Transverse colon (tissue), 3 donors: ENCODE results near the gene HADHB.

ENCODE experiments used
- CTCF ChIP-seq, 5 experiments: fragments of 200-600 bp in 3 of 5; fragments of 450-650 bp in 2 of 5; sonication (generic) in 3 of 5; IDR thresholded peaks; 1 replicate in 2 of 5; 2 replicates in 3 of 5; pipeline ENCODE4 v1.5.1; 2016 to 2017; ENCODE audit warnings: antibody characterized with exemption in 5 of 5, inconsistent platforms in 3 of 5, mild to moderate bottlenecking in 2 of 5, moderate library complexity in 1 of 5
- EP300 ChIP-seq: sonication (generic); formaldehyde crosslinking; IDR thresholded peaks from one replicate; pipeline ENCODE4 v1.6.1; 2017; ENCODE audit warnings: antibody characterized with exemption, low read depth
- POLR2A ChIP-seq: fragments of 450-650 bp; IDR thresholded peaks from one replicate; pipeline ENCODE4 v1.6.1; 2016; ENCODE audit warnings: antibody characterized with exemption, mild to moderate bottlenecking, moderate library complexity

DNA sequence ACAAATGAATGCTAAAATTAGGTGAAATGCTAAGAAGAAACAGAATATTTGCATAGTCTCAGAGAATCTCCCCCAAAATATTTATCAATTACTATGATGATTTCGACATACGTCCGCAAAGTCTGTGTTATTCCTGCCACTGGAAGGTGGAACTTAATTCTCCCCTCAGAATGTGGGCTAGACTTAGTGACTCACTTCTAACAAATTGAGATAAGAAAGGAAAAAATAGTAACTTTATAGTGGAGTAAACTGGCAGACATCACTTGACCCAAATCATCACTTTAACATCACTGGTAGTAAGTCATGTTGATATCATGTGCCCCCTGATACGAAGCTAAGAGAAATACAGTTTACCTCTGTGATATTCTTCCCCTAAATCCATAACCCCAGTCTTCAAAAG, 23.5 kb downstream of the HADHB start:
- TF ChIP-seq CTCF (IDR thresholded peaks at IDR 0.05) (no peak), EP300 (no peak), POLR2A (no peak)
